PC-9 (cell line): ENCODE measurements around the gene DNAI2.

ENCODE experiments used
- CTCF ChIP-seq: fragments of 200-600 bp; sonication (generic); conservative IDR thresholded peaks from 2 replicates; pipeline ENCODE4 v1.6.1; 2017; ENCODE audit warnings: mixed run types, antibody characterized with exemption, mild to moderate bottlenecking, moderate library complexity
- EZH2 ChIP-seq: fragments of 200-600 bp; sonication (generic); IDR thresholded peaks from 2 replicates; pipeline ENCODE4 v1.8.0; 2017; ENCODE audit warnings: antibody characterized with exemption, low read depth

- TF ChIP-seq CTCF (peak; percentile 37; the same call in 1 of the 2 replicates), EZH2 (no peak)
Measured at GRCh38 chr17:74259667-74260524, 14.1 kb upstream of the DNAI2 start.
